Stimulated activated naive CD8-positive, alpha-beta T cell treated with anti-CD3 and anti-CD28 coated beads, Interleukin-15, Interleukin-2, amounts not matched to agents 100 ng/mL and 50 ng/mL, for 24 hours (primary cell): ENCODE results near the gene MAFG.
"Not testable (repeated sequence)": the region's sequence is repeated elsewhere in the genome, so short reads cannot be mapped to it uniquely, and the experiment has no call there.

Source experiments
- H3K27ac Mint-ChIP-seq: one replicate; pipeline ENCODE4 v1.8.0; 2021; ENCODE audit warnings: mild to moderate bottlenecking, mixed read lengths
- H3K27me3 Mint-ChIP-seq: one replicate; pipeline ENCODE4 v1.8.0; 2021; ENCODE audit warnings: mixed read lengths
- H3K36me3 Mint-ChIP-seq: one replicate; pipeline ENCODE4 v1.8.0; 2021; ENCODE audit warnings: low read depth, mixed read lengths
- H3K4me1 Mint-ChIP-seq: one replicate; pipeline ENCODE4 v1.8.0; 2021; ENCODE audit warnings: low read depth, mixed read lengths
- H3K4me3 Mint-ChIP-seq: one replicate; pipeline ENCODE4 v1.8.0; 2021; ENCODE audit warnings: mild to moderate bottlenecking, mixed read lengths
- H3K9me3 Mint-ChIP-seq: one replicate; pipeline ENCODE4 v1.8.0; 2021; ENCODE audit warnings: mixed read lengths

Gene MAFG

DNA sequence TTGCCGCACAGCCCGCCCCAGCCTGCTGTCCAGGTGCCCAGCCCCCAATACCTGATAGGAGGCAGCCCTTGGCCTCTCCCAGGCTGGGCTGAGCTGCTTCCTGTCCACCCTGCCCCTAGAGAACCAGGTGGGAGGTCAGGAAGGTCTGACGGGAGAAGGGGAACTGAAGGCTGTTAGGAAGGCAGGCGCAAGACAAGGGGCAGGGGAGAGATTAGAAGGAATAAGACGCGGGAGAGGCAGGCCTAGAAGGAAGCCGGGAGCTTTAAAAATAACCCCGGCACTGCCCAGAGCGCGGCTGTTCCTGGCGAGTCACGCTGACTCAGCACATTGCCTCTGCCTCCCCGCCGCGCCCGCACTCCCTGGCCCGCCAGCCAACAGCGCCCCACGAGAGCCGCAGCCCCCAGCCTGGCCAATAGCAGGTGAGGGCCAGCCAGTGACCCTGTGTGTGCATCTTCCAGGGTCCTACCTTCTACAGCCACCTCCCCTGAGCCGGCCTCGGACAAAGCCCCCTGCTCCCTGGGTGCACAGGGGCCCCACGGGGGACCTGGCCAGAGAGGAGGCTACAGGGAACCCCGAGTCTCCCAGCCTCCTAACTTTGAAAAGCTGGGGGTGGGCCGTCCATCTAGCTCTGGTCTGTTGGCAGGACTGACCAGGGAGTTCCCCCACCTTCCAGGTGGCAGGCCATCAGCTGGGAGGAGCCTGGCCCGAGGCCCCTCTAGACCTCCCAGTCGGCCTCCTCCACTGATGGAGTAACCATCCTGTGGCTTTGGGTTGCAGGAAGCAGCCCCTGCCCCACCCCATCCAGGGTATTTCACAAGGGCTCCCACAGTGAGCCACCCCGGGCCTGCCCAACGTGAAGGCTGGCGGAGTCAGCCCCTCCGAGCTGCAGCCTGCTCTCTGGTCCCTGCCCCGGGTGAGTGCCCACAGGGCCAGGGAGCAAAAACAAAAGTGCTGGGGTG lies 4.0 kb downstream of the MAFG start:
- no peaks in the 10 kb centered on the region for H3K9me3 Mint-ChIP-seq
- H3K36me3 Mint-ChIP-seq, result peaks cover 12% of the 10 kb centered on the region
- H3K4me1 Mint-ChIP-seq, result peaks cover 24% of the 10 kb centered on the region
- no peak overlapping the region for H3K27ac Mint-ChIP-seq
- no peak overlapping the region for H3K4me3 Mint-ChIP-seq
- no peaks in the 10 kb centered on the region for H3K27me3 Mint-ChIP-seq

DNA sequence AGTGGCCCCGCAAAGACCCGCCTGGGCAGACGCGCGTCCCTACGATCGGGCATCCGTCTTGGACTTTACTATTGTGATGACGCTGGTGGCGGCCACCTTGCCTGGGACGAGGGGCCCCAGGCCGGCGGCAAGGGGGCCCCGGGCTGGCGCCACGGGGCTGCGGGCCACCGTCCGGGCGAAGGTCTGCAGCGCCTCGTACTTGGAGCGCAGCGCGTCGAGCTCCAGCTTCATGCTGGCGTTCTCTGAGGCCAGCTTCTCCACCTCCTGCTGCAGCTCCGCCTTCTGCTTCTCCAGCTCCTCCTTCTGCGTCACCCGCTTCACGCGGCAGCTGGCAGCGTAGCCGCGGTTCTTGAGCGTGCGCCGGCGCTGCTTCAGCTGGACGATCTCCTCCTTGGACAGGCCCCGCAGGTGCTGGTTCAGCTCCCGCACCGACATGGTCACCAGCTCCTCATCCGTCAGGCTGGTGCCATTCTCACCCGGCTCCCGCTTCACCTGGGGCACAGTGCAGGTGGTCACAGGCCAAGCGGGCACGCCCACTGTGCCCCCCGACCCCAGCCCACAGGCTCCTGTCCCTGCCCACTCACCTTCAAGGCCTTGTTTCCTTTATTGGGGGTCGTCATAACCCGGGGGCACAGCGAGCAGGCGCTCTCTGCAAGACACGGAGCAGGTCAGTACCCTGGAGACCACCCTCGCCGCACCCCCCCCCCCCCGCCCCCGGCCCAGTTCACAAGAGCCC lies 4.8 kb downstream of the MAFG start:
- no peak overlapping the region for H3K4me3 Mint-ChIP-seq

DNA sequence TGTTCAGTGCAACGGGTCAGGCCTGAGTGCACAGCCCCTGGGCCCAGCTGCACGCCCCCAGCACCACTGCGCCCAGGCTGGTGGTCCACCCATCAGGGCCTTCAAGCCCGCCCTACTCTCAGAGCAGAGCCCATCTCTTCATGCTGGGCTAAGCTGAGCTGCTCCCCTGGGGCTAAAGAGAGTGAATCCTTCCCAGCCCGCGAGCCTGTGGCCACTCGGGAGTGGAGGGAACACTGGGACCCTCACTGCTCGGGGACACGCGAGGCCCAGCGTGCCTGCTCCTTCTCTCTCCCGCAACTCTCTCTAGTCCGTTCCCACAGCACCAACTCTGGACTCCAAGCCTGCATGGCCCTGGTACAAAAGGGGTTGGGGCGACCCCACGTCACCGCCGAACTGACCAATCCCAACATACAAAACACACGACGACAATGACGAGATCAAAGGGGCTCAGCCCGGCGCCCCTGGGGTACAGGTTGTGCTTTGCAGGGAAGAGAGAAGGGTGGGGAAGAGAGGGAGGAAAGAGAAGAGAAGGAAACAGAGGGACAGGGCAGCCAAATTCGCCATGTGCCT lies 5.5 kb downstream of the MAFG start:
- no peaks in the 10 kb centered on the region for H3K27me3 Mint-ChIP-seq
- H3K36me3 Mint-ChIP-seq, result peaks cover 15% of the 10 kb centered on the region
- no peaks in the 10 kb centered on the region for H3K9me3 Mint-ChIP-seq
- no peak overlapping the region for H3K4me3 Mint-ChIP-seq
- H3K4me1 Mint-ChIP-seq, result peaks cover 33% of the 10 kb centered on the region
- H3K27ac Mint-ChIP-seq, result no peak overlapping the region

More for the DNA sequence above, 4.8 kb downstream of the MAFG start:
- Mint-ChIP-seq H3K9me3 (no peaks in the 10 kb centered on the region), H3K27me3 (no peaks in the 10 kb centered on the region), H3K36me3 (peaks cover 12% of the 10 kb centered on the region), H3K4me1 (peaks cover 30% of the 10 kb centered on the region), H3K27ac (no peak overlapping the region)

DNA sequence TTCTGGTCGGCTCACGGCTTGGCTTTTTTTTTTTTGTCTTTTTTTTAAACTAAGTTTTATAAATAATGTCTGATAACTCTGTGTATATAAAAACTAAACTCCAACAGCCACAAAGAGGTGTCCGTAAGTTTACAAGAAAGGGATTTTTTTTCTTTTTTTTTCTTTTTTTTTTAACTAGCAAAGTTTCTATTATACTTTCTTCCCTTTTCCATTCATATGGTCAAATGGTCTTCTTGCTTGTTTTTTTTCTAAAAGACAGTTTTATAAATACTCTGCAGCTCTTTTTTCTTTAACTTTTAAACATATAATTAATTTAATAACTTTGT lies 6.0 kb downstream of the MAFG start:
- H3K4me3 Mint-ChIP-seq, result no peak overlapping the region

DNA sequence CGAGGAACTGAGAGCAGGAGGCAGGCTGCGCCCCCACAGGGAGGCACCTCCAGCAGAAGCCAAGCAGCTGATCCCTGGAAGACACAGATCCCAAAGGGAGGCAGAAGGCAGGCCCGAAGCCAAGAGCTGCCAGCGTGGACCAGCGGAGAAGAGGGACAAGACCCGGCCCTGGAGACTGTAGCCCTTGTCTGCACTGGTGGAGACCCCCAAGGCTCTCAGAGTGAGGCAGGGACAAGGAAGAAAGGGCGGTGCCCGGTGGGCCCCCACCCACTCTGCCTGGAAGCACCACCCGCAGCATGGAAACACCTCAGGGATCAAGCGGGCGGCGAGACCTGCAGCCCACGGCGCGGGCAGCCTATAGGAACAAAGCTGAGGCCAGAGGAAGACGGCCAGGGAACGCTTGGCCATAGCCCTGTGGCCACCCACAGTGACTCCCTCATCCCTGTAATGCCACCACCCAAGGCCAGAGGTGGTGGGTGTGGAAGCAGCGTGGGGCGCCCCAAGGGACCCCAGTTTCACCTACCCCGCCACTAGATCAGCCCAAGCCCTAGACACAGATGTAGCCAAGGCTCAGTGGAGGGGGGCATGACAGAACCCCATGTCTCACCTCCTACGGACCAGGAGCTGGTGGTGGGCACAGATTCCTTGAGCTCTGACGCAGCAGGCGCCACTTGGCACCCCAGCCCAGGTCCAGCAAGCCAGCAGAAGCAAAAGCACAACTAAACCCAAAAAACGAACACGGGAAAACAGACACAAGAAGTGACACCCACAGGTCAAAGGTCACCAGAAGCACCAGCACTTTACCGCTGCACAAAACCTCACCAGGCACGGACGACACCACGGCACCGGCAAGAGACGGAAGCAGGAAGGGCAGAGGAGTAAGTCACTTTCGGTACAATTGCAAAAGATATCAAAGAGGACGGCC lies 6.7 kb downstream of the MAFG start:
- Mint-ChIP-seq H3K27me3 (no peaks in the 10 kb centered on the region), H3K27ac (no peak overlapping the region), H3K4me1 (peaks cover 36% of the 10 kb centered on the region), H3K4me3 (no peak overlapping the region), H3K36me3 (peaks cover 23% of the 10 kb centered on the region), H3K9me3 (no peaks in the 10 kb centered on the region)

More for the DNA sequence above, 6.0 kb downstream of the MAFG start:
- H3K36me3 Mint-ChIP-seq, result peaks cover 19% of the 10 kb centered on the region
- no peaks in the 10 kb centered on the region for H3K27me3 Mint-ChIP-seq
- H3K9me3 Mint-ChIP-seq, result no peaks in the 10 kb centered on the region
- no peak overlapping the region for H3K27ac Mint-ChIP-seq
- peaks cover 38% of the 10 kb centered on the region for H3K4me1 Mint-ChIP-seq

DNA sequence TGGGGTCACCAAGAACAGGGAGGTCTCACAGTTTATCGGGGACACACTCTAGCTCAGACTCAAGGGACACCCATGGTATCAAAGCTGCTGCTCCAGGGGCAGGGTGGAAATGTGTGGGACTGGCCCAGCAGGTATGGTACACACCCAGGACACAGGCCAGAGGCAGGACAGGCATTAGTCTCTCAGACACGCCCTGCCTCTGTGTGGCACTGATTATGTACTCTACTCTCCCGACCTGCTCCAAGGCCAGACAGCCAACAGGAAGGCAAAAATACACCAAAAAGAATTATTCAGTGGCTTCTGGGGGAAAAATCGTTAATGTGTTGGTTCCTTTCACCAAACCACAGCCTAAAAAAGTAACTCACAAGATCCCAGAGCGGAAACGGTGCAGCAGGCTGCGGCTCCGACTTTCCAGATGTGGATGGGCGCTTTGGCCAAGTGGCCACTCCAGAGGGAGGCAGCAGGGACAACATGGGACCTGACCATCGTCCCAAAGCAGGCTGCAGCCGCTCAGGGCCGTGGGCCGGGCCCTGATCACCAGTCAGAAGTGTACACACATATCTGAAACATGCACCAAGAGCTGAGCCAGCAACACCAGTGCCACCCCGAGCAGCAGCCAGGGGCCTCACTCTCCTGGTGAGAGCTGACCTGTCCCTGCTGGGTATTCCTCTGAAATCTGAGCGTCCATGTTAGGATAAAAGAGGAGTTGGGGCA lies 8.5 kb downstream of the MAFG start:
- Mint-ChIP-seq H3K27ac (no peak overlapping the region), H3K36me3 (peaks cover 26% of the 10 kb centered on the region), H3K27me3 (no peaks in the 10 kb centered on the region), H3K9me3 (no peaks in the 10 kb centered on the region), H3K4me3 (no peak overlapping the region), H3K4me1 (peaks cover 23% of the 10 kb centered on the region)

DNA sequence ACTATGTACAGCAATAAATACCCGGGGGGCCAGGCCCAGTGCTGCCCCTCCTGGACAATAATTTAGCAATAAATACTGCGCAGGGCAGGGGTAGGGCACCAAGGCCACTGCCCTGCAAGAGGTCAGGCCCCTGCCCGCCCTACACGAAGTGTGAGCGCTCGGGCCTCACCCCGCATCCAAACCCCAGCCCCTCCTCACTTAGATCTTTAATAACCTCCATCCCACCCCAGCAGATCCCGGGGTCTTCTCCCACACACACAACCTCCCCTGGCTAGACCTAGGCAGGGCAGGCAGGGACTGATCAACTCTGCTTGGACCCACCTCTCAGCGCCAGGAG lies 9.2 kb downstream of the MAFG start:
- peaks cover 30% of the 10 kb centered on the region for H3K36me3 Mint-ChIP-seq
- peak overlapping the region; percentile 89 for H3K4me3 Mint-ChIP-seq
- H3K27me3 Mint-ChIP-seq, H3K9me3 Mint-ChIP-seq: not testable (repeated sequence)
- peak overlapping the region; percentile 65 for H3K27ac Mint-ChIP-seq
- H3K4me1 Mint-ChIP-seq, result peaks cover 22% of the 10 kb centered on the region

DNA sequence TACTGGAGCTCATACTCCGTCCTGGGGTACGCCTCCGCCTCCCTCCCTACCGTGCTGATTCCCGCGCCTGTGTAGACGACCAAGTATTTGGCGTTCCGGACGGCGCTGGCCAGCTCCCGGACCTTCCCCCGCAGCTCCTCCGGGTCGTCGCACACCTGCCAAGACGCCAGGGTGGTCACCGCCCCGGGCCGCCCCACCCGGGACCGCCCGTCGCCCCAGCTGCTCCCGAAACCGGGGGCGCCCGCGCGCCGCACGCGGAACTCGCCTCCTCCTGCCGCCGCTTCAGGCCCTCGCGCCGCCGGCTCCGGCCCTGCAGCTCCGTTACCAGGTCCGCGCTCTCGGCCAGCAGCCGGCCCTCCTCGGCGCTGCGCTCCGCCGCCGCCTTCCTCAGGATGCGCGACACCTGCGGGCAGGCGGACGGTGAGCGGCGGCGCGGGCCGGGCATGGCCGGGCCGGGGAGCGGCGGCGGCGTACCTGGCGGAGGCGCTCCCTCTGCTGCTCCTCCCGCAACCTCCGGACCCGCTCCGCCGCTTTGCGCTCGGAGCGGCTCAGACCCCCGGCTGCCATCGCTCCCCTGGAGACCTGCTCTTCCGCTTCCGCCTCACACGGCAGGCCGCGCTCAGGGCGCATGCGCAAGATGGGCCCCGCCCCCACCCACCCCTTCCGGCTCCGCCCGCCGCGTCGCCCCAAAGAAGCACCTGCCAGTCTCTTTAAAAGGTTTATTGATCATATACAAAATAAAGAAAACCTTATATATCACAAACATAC lies 9.8 kb downstream of the MAFG start, which contains the start of gene SIRT7:
Gene SIRT7 (minus strand): TSS at position 612 of the 768 bp plus-strand sequence. CDS start 45 bp downstream, at position 567.
- H3K36me3 Mint-ChIP-seq, result peaks cover 36% of the 10 kb centered on the region
- no peaks in the 10 kb centered on the region for H3K27me3 Mint-ChIP-seq
- H3K27ac Mint-ChIP-seq, result peak within 1 kb of the TSS; percentile 65
- H3K4me1 Mint-ChIP-seq, result peaks cover 27% of the 10 kb centered on the region
- peak within 1 kb of the TSS; percentile 89 for H3K4me3 Mint-ChIP-seq
- H3K9me3 Mint-ChIP-seq, result no peaks in the 10 kb centered on the region

DNA sequence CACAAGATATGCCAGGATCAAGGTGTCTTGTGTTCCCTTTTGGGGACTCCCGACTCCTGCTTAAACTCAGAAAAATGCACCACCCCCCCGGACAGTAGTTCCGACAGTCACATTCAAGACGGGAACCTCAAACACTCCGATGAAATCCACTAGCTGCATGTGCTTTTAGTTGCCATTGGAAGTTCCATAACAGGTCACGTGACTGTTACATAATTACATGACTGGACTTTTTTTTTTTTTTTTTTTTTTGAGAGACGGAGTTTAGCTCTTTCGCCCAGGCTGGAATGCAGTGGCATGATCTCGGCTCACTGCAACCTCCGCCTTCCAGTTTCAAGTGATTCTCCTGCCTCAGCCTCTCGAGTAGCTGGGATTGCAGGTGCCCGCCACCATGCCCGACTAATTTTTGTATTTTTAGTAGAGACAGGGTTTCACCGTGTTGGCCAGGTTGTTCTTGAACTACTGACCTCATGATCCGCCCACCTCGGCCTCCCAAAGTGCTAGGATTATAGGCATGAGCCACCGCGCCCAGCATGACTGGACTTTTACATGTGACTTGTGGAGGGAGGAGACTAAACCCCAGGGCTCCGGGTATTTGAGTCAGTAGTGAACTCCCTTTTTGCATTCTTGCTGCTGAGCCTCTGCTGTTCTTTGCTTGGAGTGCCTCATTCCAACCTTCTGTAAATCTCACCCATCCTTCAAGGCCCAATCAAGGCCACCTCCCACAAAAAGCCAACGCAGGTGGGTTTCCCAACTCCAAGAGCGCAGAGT lies 11.1 kb downstream of the MAFG start:
- H3K36me3 Mint-ChIP-seq, result peaks cover 42% of the 10 kb centered on the region
- H3K27ac Mint-ChIP-seq, result no peak overlapping the region
- no peaks in the 10 kb centered on the region for H3K9me3 Mint-ChIP-seq
- H3K4me1 Mint-ChIP-seq, result peaks cover 30% of the 10 kb centered on the region
- H3K27me3 Mint-ChIP-seq, result no peaks in the 10 kb centered on the region
- H3K4me3 Mint-ChIP-seq, result peak overlapping the region; percentile 89

DNA sequence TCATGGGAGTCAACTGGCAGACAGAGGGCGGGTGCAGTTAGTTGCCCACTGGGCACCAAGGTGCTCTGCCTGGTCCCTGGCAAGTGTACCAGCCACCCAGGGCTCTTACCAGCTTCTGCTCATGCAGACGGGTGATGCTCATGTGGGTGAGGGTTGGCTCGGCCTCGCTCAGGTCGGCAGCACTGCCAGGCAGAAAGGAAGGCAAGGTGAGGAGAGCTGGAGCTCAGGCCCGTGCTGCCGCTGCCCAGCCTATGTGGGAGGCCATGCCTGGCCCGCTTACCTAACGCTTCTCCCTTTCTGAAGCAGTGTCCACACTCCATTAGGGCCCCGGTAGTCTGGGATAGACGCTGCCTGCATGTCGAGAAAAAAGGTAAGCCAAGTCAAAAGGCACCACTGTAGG lies 12.2 kb downstream of the MAFG start:
- Mint-ChIP-seq H3K4me1 (peaks cover 30% of the 10 kb centered on the region), H3K4me3 (no peak overlapping the region), H3K36me3 (peaks cover 37% of the 10 kb centered on the region), H3K27me3 (no peaks in the 10 kb centered on the region), H3K27ac (no peak overlapping the region), H3K9me3 (no peaks in the 10 kb centered on the region)

DNA sequence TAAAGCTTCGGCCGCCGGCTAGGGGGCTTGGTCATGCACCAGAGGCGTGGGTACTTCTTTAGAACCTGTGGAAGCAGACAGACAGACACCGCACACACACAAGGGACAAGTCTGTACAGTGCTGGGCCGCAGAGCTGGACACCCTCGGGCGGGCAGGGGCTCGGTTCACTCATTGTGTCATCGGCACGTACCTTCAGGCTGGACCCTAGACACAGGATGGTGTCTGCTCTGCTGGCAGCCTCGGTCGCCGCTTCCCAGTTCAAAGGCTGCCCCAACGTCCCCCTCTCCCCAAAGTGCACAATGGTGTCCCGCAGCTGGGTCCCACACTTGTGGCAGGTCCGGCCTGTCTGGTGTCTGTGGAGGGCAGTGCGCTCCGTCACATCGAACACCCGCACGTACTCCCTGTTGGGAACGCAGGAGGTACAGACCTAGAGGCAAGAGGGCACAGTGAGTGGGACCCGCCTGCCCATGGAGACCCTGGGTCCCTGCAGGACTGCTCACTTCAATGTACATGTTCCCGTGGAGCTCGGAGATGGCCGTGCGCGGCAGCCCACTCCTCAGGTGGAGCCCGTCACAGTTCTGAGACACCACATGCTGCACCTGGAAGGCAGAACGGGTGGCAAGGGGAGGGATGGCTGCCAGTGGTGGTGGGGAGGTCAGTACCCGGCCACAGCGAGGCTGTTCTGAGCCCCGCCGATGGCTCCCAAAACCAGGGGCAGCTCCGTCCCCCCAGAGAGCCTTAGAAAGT lies 13.3 kb downstream of the MAFG start:
- Mint-ChIP-seq H3K4me1 (peaks cover 30% of the 10 kb centered on the region), H3K4me3 (no peak overlapping the region), H3K9me3 (no peaks in the 10 kb centered on the region), H3K27ac (no peak overlapping the region), H3K27me3 (no peaks in the 10 kb centered on the region), H3K36me3 (peaks cover 36% of the 10 kb centered on the region)

DNA sequence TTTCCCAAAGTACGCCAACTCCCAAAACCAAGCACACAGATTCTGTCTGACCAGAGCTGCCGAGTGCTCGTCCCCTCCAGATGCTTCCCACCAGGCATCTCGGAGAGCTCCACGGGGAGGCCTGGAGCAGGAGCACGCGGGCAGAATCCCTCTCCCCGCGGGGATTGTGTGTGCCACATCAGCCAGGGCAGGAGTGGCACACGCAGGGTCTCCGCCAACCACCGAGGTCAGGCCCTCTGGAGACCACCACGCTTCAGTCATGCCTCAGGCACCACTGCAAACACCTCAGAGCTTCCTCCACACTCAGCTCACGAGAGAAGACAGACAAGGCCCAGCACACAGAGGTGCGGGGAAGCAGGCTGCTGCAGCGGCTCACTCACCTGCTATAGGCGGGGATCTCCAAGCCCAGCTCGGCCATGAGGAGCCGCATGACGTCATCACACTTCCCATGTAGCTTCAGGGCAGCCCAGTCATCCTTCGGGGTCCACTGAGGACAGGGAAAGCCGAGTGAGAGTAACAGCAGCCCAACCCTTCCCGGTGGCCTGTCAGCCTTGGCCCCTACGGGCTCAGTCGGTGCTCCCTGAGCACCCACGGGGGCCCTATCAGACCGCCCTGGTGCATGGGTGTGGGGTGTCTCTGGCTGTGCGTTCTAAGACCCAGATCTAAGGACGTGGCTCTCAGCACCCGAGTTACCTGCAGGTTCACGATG lies 14.0 kb downstream of the MAFG start:
- Mint-ChIP-seq H3K27me3 (no peaks in the 10 kb centered on the region), H3K9me3 (no peaks in the 10 kb centered on the region), H3K36me3 (peaks cover 30% of the 10 kb centered on the region), H3K4me1 (peaks cover 30% of the 10 kb centered on the region), H3K4me3 (no peak overlapping the region), H3K27ac (no peak overlapping the region)
